Stimulated activated CD4-positive, alpha-beta T cell treated with anti-CD3 and anti-CD28 coated beads, TNF-alpha, amount 100 ng/mL, for 1 hour (primary cell): ENCODE data around the gene TNFAIP1.
A peak's percentile ranks its signal among the peaks of the same experiment; 100 is the strongest.

Experiments
- DNase-seq, 3 donors: peaks; one replicate each; pipeline ENCODE4 v3.0.0-alpha.2; 2020; ENCODE audit warnings: low read depth in 3 of 3, low spot score in 1 of 3

Gene TNFAIP1

GRCh38 chr17:28370035-28370743, 34.6 kb downstream of the TNFAIP1 start, which contains the start of gene VTN:
Gene VTN, minus strand, starts transcription at chr17:28370307. Its CDS starts 104 bp downstream, at chr17:28370203.
- DNase-seq, result no peak

- no peak for DNase-seq
Measured at GRCh38 chr17:28370744-28371103, 35.2 kb downstream of the TNFAIP1 start.

GRCh38 chr17:28371245-28372202, 36.0 kb downstream of the TNFAIP1 start, which contains the start of gene SARM1:
Gene SARM1, plus strand, starts transcription at chr17:28371694. Its CDS starts 339 bp downstream, at chr17:28372033.
- peak; percentile 38 to 73 (median 50) for DNase-seq

GRCh38 chr17:28372203-28372944, 36.8 kb downstream of the TNFAIP1 start:
- DNase-seq, result no peak

GRCh38 chr17:28372945-28373274, 37.3 kb downstream of the TNFAIP1 start:
- DNase-seq, result no peak

- no peak for DNase-seq
Measured at GRCh38 chr17:28379814-28380801, 44.5 kb downstream of the TNFAIP1 start.

- no peak for DNase-seq
Measured at GRCh38 chr17:28381141-28381825, 45.7 kb downstream of the TNFAIP1 start.

- DNase-seq, result peak in 2 of 3 donors; percentile 24 to 43
Measured at GRCh38 chr17:28384281-28385036, 48.9 kb downstream of the TNFAIP1 start.

- no peak for DNase-seq
Measured at GRCh38 chr17:28385037-28385400, 49.5 kb downstream of the TNFAIP1 start.

- DNase-seq, result no peak
Measured at GRCh38 chr17:28385406-28385805, 49.8 kb downstream of the TNFAIP1 start.

- DNase-seq, result no peak
Measured at GRCh38 chr17:28386391-28386790, 50.8 kb downstream of the TNFAIP1 start.

- DNase-seq, result no peak
Measured at GRCh38 chr17:28388106-28388505, 52.5 kb downstream of the TNFAIP1 start.

GRCh38 chr17:28390141-28390540, 54.6 kb downstream of the TNFAIP1 start:
- DNase-seq, result no peak

GRCh38 chr17:28390563-28390962, 55.0 kb downstream of the TNFAIP1 start:
- DNase-seq, result no peak

- DNase-seq, result no peak
Measured at GRCh38 chr17:28390984-28391383, 55.4 kb downstream of the TNFAIP1 start.

GRCh38 chr17:28391401-28391800, 55.8 kb downstream of the TNFAIP1 start:
- no peak for DNase-seq

GRCh38 chr17:28392491-28392890, 56.9 kb downstream of the TNFAIP1 start:
- DNase-seq, result no peak

GRCh38 chr17:28394337-28395116, 59.0 kb downstream of the TNFAIP1 start:
- DNase-seq, result no peak
